Bronchus fibroblast of lung (primary cell): ENCODE results near the gene RAB31. TPM values are rescaled to one million over a fixed set of nuclear protein-coding genes. Genes with fewer than 3 reads are reported as not detected.

Experiments
- total RNA-seq: library from RNA; depleted of rRNA; stranded (reverse); fragments of >200 nt; gene quantifications from 2 replicates; pipeline ENCODE4 v1.2.3, GENCODE V29; 2015

Gene RAB31
- 9.7 and 9.9 TPM in 2 replicates for total RNA-seq

GRCh38 chr18:9708057-9708433, at the start of gene RAB31:
TSS of gene RAB31 (plus strand) at chr18:9708301. CDS start at chr18:9708406, 105 bp downstream.

GRCh38 chr18:9885170-9886004, 177.3 kb downstream of the RAB31 start, which contains the start of gene TXNDC2:
TSS of gene TXNDC2 (plus strand) at chr18:9885973. CDS start at chr18:9886681, 708 bp downstream.

Other genes starting within 250 kb of the RAB31 start
- gene RALBP1, start 232.8 kb upstream of the RAB31 start, total RNA-seq, result 51.7 and 57.0 TPM in 2 replicates
- gene PPP4R1, start 93.7 kb upstream of the RAB31 start, total RNA-seq, result 53.2 and 53.6 TPM in 2 replicates
- gene TXNDC2, start 177.7 kb downstream of the RAB31 start, total RNA-seq, result not detected in 2 replicates
- 113 and 133 TPM in 2 replicates for gene VAPA, start 205.7 kb downstream of the RAB31 start, total RNA-seq